Measurements from ENCODE around the gene USP49. TPM values are rescaled to one million over a fixed set of nuclear protein-coding genes. Genes with fewer than 3 reads are reported as not detected.

The USP49 gene
- total and polyA plus RNA-seq, 8 donors = 0.50 to 26.3 (median 4.6) TPM

DNA sequence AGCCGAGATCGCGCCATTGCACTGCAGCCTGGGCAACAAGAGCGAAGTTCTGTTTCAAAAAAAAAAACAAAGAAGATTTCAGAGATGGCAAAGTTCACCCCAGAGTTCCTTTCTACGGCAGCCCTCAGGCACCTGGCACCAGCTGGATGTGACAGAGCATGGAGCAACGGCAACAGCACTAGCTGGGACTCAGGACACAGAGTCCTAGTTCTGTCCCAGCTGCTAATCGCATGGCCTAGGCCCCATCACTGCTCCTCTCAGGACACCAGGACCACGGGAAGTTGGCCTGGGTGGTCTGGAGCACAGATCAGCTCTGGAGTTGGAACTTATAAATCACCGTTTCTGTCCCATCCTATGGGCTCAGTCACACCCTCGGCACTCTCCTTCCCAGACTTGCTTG lies 149.1 kb downstream of the USP49 start:
- 36 to 53% (median 49%) methylated on average over 10 of the region's 10 CpGs for WGBS, 5 donors
- DNase-seq = no peak

DNA sequence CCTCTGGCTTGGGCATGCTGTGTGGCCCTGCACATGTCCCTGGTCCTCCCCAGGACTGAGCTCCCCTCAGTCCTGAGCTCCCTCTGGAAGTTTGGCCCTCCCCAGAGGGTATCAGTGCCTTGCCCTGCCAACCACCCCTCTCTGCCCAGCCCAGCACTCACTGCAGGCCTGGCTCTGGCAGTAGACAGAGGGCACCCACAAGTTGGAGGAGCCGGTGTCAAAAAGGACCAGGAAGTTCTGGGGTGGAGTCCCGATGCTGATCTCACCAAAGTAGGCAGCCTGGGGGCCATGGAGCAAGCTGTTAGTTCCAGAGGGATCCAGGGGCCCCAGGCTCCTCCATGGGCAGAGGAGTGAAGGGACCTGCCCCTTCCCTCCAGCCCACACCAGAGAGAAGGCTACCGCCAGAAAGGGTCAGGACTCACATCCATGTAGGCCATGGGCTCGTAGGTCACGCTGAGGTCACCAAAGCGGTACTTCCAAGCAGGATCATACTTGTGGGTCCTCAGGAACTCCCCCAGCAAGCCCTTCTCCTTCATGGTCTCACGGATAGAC lies 150.9 kb downstream of the USP49 start:
- no peak for TF ChIP-seq EP300 (IDR thresholded peaks at IDR 0.05)
- TF ChIP-seq POLR2AphosphoS5 (IDR thresholded peaks at IDR 0.05) = peak in 2 of 3 donors; percentile 84 to 89
- TF ChIP-seq, protein P1, sequence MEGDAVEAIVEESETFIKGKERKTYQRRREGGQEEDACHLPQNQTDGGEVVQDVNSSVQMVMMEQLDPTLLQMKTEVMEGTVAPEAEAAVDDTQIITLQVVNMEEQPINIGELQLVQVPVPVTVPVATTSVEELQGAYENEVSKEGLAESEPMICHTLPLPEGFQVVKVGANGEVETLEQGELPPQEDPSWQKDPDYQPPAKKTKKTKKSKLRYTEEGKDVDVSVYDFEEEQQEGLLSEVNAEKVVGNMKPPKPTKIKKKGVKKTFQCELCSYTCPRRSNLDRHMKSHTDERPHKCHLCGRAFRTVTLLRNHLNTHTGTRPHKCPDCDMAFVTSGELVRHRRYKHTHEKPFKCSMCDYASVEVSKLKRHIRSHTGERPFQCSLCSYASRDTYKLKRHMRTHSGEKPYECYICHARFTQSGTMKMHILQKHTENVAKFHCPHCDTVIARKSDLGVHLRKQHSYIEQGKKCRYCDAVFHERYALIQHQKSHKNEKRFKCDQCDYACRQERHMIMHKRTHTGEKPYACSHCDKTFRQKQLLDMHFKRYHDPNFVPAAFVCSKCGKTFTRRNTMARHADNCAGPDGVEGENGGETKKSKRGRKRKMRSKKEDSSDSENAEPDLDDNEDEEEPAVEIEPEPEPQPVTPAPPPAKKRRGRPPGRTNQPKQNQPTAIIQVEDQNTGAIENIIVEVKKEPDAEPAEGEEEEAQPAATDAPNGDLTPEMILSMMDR (IDR thresholded peaks at IDR 0.05) = no peak
- peak in 1 of 4 donors; percentile 51 for TF ChIP-seq POLR2A (IDR thresholded peaks at IDR 0.05)
- DNase-seq = peak in 1 of 2 donors; percentile 48

More for the DNA sequence above, 149.1 kb downstream of the USP49 start:
- Histone ChIP-seq H3K27ac (peak overlapping the region; percentile 58 to 81 (median 75)), H3K36me3 (peaks cover 0 to 32% (median 4%) of the 10 kb centered on the region in 4 donors), H3K27me3 (no peaks in the 10 kb centered on the region), H3K4me3 (peak overlapping the region; percentile 30 to 50 (median 46)), H3K4me1 (peaks cover 9 to 34% (median 28%) of the 10 kb centered on the region in 4 donors), H3K9me3 (no peaks in the 10 kb centered on the region)
- TF ChIP-seq EP300 (IDR thresholded peaks at IDR 0.05) = no peak
- TF ChIP-seq POLR2AphosphoS5 (IDR thresholded peaks at IDR 0.05) = peak in 2 of 3 donors; percentile 77 to 83
- peak in 1 of 4 donors; percentile 4 for TF ChIP-seq POLR2A (IDR thresholded peaks at IDR 0.05)
- intact Hi-C loops (cut with DNase I; ENCODE audit: low total_unique reads) = no loop called here

DNA sequence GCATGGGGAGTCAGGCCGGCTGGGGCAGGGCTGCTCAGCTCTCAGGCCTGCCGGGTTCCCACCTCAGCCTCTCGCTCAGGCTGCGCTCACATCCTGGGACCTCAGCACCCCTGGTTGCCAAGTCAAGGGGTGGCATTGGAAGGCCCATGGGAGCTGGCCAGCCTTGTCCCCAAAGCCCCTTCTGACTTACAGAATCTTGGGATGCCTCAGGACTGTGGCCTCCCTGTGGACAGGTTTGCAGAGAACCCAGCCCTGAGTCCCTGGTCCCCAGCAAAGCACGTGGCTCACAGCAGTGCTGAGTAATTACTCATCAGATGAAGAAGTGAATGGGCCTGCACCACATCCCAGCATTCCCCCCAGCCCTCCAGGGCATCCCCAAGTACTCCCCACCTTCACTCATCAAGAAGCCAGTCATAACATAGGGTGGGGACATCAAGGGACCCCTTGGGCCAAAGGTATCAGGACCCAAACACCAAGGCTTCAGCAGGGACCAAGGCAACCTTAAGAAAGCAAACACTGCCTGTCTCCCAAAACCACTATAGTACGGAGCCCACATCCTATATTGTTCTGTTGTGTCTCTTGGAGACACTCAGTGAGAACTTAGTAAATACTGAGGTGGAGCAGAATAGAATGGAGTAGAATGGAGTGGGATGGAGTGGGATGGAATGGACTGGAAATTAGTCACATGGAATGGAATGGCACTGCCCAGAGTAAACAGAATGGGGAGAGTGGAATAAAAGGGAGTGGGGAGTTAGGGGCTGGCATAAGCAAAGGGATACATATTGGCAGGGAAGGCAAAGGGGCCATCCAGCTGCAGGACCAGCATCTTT lies 151.6 kb downstream of the USP49 start:
- no peaks in the 10 kb centered on the region for H3K9me3 ChIP-seq
- whole genome bisulfite sequencing, 5 donors = 39 to 76% (median 49%) methylated on average over 2 to 6 of the region's 6 CpGs
- DNase-seq = peak in 1 of 2 donors; percentile 51
- no peaks in the 10 kb centered on the region for H3K27me3 ChIP-seq
- peaks cover 8 to 39% (median 20%) of the 10 kb centered on the region in 4 donors for H3K4me1 ChIP-seq
- peak overlapping the region; percentile 53 to 81 (median 75) for H3K27ac ChIP-seq
- H3K36me3 ChIP-seq = peaks cover 0 to 45% (median 4%) of the 10 kb centered on the region in 4 donors
- intact Hi-C loops (cut with DNase I; ENCODE audit: low total_unique reads) = no loop called here
- TF ChIP-seq EP300 (IDR thresholded peaks at IDR 0.05) (no peak), POLR2AphosphoS5 (IDR thresholded peaks at IDR 0.05) (peak in 2 of 3 donors; percentile 53 to 58), POLR2A (IDR thresholded peaks at IDR 0.05) (peak in 2 of 4 donors; percentile 68 to 72)
- peak overlapping the region; percentile 30 to 50 (median 46) for H3K4me3 ChIP-seq

More for the DNA sequence above, 150.9 kb downstream of the USP49 start:
- intact Hi-C loops (cut with DNase I; ENCODE audit: low total_unique reads) = no loop called here
- 34 to 66% (median 61%) methylated on average over 7 of the region's 7 CpGs for WGBS, 5 donors
- H3K4me3 ChIP-seq = peak overlapping the region; percentile 30 to 50 (median 46)
- H3K36me3 ChIP-seq = peaks cover 0 to 43% (median 4%) of the 10 kb centered on the region in 4 donors
- H3K27me3 ChIP-seq = no peaks in the 10 kb centered on the region
- H3K27ac ChIP-seq = peak overlapping the region; percentile 53 to 81 (median 75)
- H3K4me1 ChIP-seq = peaks cover 9 to 45% (median 26%) of the 10 kb centered on the region in 4 donors
- H3K9me3 ChIP-seq = no peaks in the 10 kb centered on the region

DNA sequence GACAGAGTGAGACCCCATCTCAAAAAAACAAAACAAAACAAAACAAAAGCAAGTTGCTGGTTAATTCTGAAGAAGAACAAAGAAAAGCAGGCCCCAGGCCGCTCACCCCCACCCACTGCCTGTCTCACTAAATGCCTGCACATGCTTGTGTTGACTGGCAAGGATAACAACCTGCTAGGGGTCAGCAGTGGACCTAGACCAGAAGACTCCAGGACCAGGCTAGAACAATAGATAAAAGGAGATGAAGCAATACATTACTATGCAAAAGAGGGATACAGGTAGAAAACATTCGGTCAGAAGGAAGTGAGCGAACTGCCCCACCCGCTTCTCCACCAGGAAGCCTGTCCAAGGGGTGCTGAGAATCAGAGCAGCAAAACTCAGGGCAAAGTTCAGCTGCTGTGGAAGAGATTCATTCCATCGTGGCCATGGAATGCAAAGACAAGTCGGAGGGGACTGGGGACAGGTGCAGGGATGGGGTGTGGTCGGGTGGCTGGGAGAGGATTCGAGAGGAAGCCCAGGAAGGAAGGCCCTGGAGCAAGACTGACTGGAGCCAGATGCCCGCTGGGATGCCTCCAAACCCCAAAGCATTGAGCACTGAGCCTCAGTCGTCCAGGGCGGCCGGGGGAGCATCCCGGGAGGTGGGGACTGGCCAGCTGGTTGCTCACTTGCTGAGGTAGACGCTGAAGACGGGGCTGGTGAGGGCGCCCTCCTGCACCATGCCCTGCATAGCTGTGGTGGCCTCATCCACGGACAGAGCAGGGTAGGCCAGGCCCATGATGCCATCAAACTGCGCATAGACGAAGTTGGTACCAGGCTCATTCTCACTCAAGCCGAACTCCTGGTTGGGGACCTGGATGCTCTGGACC lies 153.3 kb downstream of the USP49 start:
- Histone ChIP-seq H3K4me1 (peaks cover 0 to 29% (median 11%) of the 10 kb centered on the region in 4 donors), H3K27ac (peak overlapping the region in 4 of 5 donors; percentile 34 to 81 (median 76)), H3K36me3 (peaks cover 0 to 45% (median 4%) of the 10 kb centered on the region in 4 donors), H3K9me3 (no peaks in the 10 kb centered on the region), H3K4me3 (peak overlapping the region; percentile 30 to 50 (median 46)), H3K27me3 (no peaks in the 10 kb centered on the region)
- peak; percentile 64 to 80 for DNase-seq
- WGBS, 5 donors = 37 to 69% (median 64%) methylated on average over 15 to 20 of the region's 20 CpGs
- TF ChIP-seq POLR2A (IDR thresholded peaks at IDR 0.05) (peak in 2 of 4 donors; percentile 1 to 35), POLR2AphosphoS5 (IDR thresholded peaks at IDR 0.05) (peak in 2 of 3 donors; percentile 83 to 88), EP300 (IDR thresholded peaks at IDR 0.05) (no peak)
- TF ChIP-seq, protein P1 (IDR thresholded peaks at IDR 0.05) = no peak
- intact Hi-C loops (cut with DNase I; ENCODE audit: low total_unique reads) = no loop called here

Measured in stomach (tissue), 9 donors.